IMR-90 (cell line): ENCODE results near the gene SMYD1. TPM values are rescaled to one million over a fixed set of nuclear protein-coding genes. Genes with fewer than 3 reads are reported as not detected.

Source experiments
- ATAC-seq: fragments of 200-7000 bp; cut with Tn5 transposase; 2 replicates; pipeline ENCODE4 v1.9.1; 2020; ENCODE audit warnings: low read depth, mild to moderate bottlenecking, moderate library complexity
- BruUV-seq: library from RNA; stranded (reverse); fragments of 400-500 nt; replicated peaks from 2 replicates; lab custom pipeline; 2021; lab: Mats Ljungman, UMichigan
- CTCF ChIA-PET: fragments of 300-600 bp; formaldehyde crosslinking; extraction: SDS; loops from one replicate; lab custom pipeline; 2021; ENCODE audit warnings: antibody characterized with exemption; lab: Yijun Ruan, JAX
- POLR2A ChIA-PET: fragments of 300-600 bp; sonication (Branson Sonifier 250); formaldehyde crosslinking; loops from one replicate; lab custom pipeline; 2022; ENCODE audit warnings: antibody characterized with exemption; ENCODE audit not compliant: unreplicated experiment; lab: Charles Lee
- DNase-seq: peaks from one replicate; pipeline ENCODE4 v3.0.0; 2013
- H2AFZ ChIP-seq: replicated peaks from 2 replicates; pipeline ENCODE3; 2013; ENCODE audit warnings: low read length, mild to moderate bottlenecking; ENCODE audit not compliant: poor library complexity
- H2AK5ac ChIP-seq: 2 replicates; pipeline ENCODE4 v1.6.1; 2013; ENCODE audit warnings: low read depth, low read length, inconsistent platforms
- H2AK9ac ChIP-seq: replicated peaks from 2 replicates; pipeline ENCODE3; 2013; ENCODE audit warnings: mild to moderate bottlenecking, low read depth, low read length, moderate library complexity; ENCODE audit not compliant: poor library complexity
- H2BK120ac ChIP-seq: 2 replicates; pipeline ENCODE4 v1.6.1; 2013; ENCODE audit warnings: low read depth, low read length, inconsistent platforms
- H2BK15ac ChIP-seq: 3 replicates; pipeline ENCODE4 v1.6.1; 2013; ENCODE audit warnings: low read depth, low read length, inconsistent platforms
- H2BK20ac ChIP-seq: 2 replicates; pipeline ENCODE4 v1.6.1; 2013; ENCODE audit warnings: low read depth, mild to moderate bottlenecking, inconsistent platforms, low read length, moderate library complexity
- H2BK5ac ChIP-seq: 2 replicates; pipeline ENCODE4 v1.6.1; 2013; ENCODE audit warnings: mild to moderate bottlenecking, low read depth, low read length, inconsistent platforms; ENCODE audit not compliant: poor library complexity, severe bottlenecking
- H3K14ac ChIP-seq: replicated peaks from 2 replicates; pipeline ENCODE4 v1.6.1; 2013; ENCODE audit warnings: low read depth, low read length, inconsistent platforms
- H3K18ac ChIP-seq: 2 replicates; pipeline ENCODE4 v1.6.1; 2013; ENCODE audit warnings: low read depth, low read length, control low read depth
- H3K23ac ChIP-seq: 2 replicates; pipeline ENCODE4 v1.6.1; 2013; ENCODE audit warnings: low read depth, low read length, inconsistent platforms
- H3K27ac ChIP-seq: 2 replicates; pipeline ENCODE4 v1.5.1; 2013; ENCODE audit warnings: mild to moderate bottlenecking, control low read depth, low read length; ENCODE audit not compliant: insufficient read depth
- H3K27me3 ChIP-seq: 2 replicates; pipeline ENCODE4 v1.6.1; 2013; ENCODE audit warnings: low read length; ENCODE audit not compliant: control insufficient read depth, insufficient read depth
- H3K36me3 ChIP-seq: 2 replicates; pipeline ENCODE4 v1.6.1; 2013; ENCODE audit warnings: low read length, mixed read lengths; ENCODE audit not compliant: control insufficient read depth, insufficient read depth
- H3K4ac ChIP-seq: 2 replicates; pipeline ENCODE4 v1.6.1; 2013; ENCODE audit warnings: low read depth, low read length, inconsistent platforms
- H3K4me1 ChIP-seq: 2 replicates; pipeline ENCODE4 v1.6.1; 2013; ENCODE audit warnings: low read length, mixed read lengths; ENCODE audit not compliant: control insufficient read depth, insufficient read depth
- H3K4me2 ChIP-seq: 2 replicates; pipeline ENCODE4 v1.6.1; 2013; ENCODE audit warnings: low read depth, mild to moderate bottlenecking, control low read depth, low read length, moderate library complexity
- H3K4me3 ChIP-seq: 2 replicates; pipeline ENCODE4 v1.5.1; 2013; ENCODE audit warnings: low read depth, mild to moderate bottlenecking, control low read depth, low read length, moderate library complexity; ENCODE audit not compliant: insufficient read depth
- H3K56ac ChIP-seq: 2 replicates; pipeline ENCODE4 v1.6.1; 2013; ENCODE audit warnings: low read length, inconsistent platforms; ENCODE audit not compliant: insufficient read depth; ENCODE audit errors: extremely low read depth
- H3K79me1 ChIP-seq, 2 experiments: 2 replicates each; pipeline ENCODE4 v1.6.1; 2013; ENCODE audit warnings: low read length in 2 of 2, inconsistent platforms in 1 of 2, low read depth in 1 of 2
- H3K9ac ChIP-seq: 2 replicates; pipeline ENCODE4 v1.6.1; 2013; ENCODE audit warnings: low read depth, low read length, control low read depth
- H3K9me1 ChIP-seq: 2 replicates; pipeline ENCODE4 v1.6.1; 2013; ENCODE audit warnings: low read length, inconsistent platforms; ENCODE audit not compliant: insufficient read depth
- H3K9me3 ChIP-seq: 2 replicates; pipeline ENCODE4 v1.6.1; 2013; ENCODE audit warnings: low read length; ENCODE audit not compliant: control insufficient read depth, insufficient read depth
- H4K20me1 ChIP-seq: 2 replicates; pipeline ENCODE4 v1.6.1; 2013; ENCODE audit warnings: low read length, inconsistent platforms; ENCODE audit not compliant: insufficient read depth
- H4K5ac ChIP-seq: 2 replicates; pipeline ENCODE4 v1.6.1; 2013; ENCODE audit warnings: mild to moderate bottlenecking, low read depth, low read length, control low read depth
- H4K8ac ChIP-seq, 2 experiments: 2 replicates each; pipeline ENCODE4 v1.6.1; 2013; ENCODE audit warnings: low read depth in 2 of 2, low read length in 2 of 2, control low read depth in 1 of 2, inconsistent platforms in 1 of 2
- H4K91ac ChIP-seq: 2 replicates; pipeline ENCODE4 v1.6.1; 2013; ENCODE audit warnings: low read depth, low read length, inconsistent platforms; ENCODE audit not compliant: insufficient read depth
- BHLHE40 ChIP-seq: fragments of 150-350 bp; IDR thresholded peaks from 2 replicates; pipeline ENCODE4 v1.6.1; 2016; ENCODE audit warnings: mild to moderate bottlenecking, low read depth, low read length
- CEBPB ChIP-seq: IDR thresholded peaks from 2 replicates; pipeline ENCODE4 v1.6.1; 2012; ENCODE audit warnings: low read depth, low read length, improper control_type of control experiment
- CHD1 ChIP-seq: IDR thresholded peaks from 2 replicates; pipeline ENCODE4 v1.6.1; 2012; ENCODE audit warnings: low read depth, low read length, improper control_type of control experiment
- FOS ChIP-seq: fragments of 150-350 bp; IDR thresholded peaks from 2 replicates; pipeline ENCODE4 v1.6.1; 2016; ENCODE audit warnings: low read depth, low read length
- MAFK ChIP-seq: IDR thresholded peaks from 2 replicates; pipeline ENCODE4 v1.6.1; 2012; ENCODE audit warnings: low read depth, low read length, improper control_type of control experiment
- MAZ ChIP-seq: IDR thresholded peaks from 2 replicates; pipeline ENCODE4 v1.6.1; 2012; ENCODE audit warnings: low read depth, mild to moderate bottlenecking, low read length, improper control_type of control experiment, moderate library complexity, borderline replicate concordance
- MXI1 ChIP-seq: IDR thresholded peaks from 2 replicates; pipeline ENCODE4 v1.6.1; 2012; ENCODE audit warnings: low read depth, mild to moderate bottlenecking, low read length, moderate library complexity, borderline replicate concordance
- POLR2A ChIP-seq: IDR thresholded peaks from 2 replicates; pipeline ENCODE4 v1.6.1; 2012; ENCODE audit warnings: mild to moderate bottlenecking, low read depth, low read length
- RAD21 ChIP-seq: IDR thresholded peaks from 2 replicates; pipeline ENCODE4 v1.6.1; 2012; ENCODE audit warnings: low read length, improper control_type of control experiment
- RCOR1 ChIP-seq: IDR thresholded peaks from 2 replicates; pipeline ENCODE4 v1.6.1; 2012; ENCODE audit warnings: mild to moderate bottlenecking, low read length, improper control_type of control experiment; ENCODE audit not compliant: insufficient replicate concordance
- RFX5 ChIP-seq: IDR thresholded peaks from 2 replicates; pipeline ENCODE4 v1.8.0; 2012; ENCODE audit warnings: low read depth, mild to moderate bottlenecking, low read length, moderate library complexity
- SMC3 ChIP-seq: fragments of 150-350 bp; IDR thresholded peaks from 2 replicates; pipeline ENCODE4 v1.6.1; 2016; ENCODE audit warnings: low read depth, mild to moderate bottlenecking, antibody characterized with exemption, low read length, moderate library complexity
- USF2 ChIP-seq: fragments of 150-350 bp; IDR thresholded peaks from 2 replicates; pipeline ENCODE4 v1.6.1; 2017; ENCODE audit warnings: mild to moderate bottlenecking, antibody characterized with exemption, low read length, low read depth
- WGBS, 2 experiments: methylation state at CpG; one replicate each; pipeline versions ENCODE4 v1.1.5 to v1.1.7; 2013; ENCODE audit warnings: missing lambda C conversion rate in 2 of 2; ENCODE audit not compliant: insufficient read length in 1 of 2; ENCODE audit errors: extremely low coverage in 2 of 2; 5-methylcytosine and 5-hydroxymethylcytosine counted together
- dilution Hi-C: fragments of 300-500 bp; cut with HindIII; formaldehyde crosslinking; loops from one replicate; pipeline ENCODE4 v1.14.3; 2018; ENCODE audit warnings: low sequenced_read_pairs; ENCODE audit not compliant: unreplicated experiment
- in situ Hi-C: fragments of 300-500 bp; cut with MboI; formaldehyde crosslinking; loops from 3 replicates; pipeline ENCODE4 v1.14.3; 2019; ENCODE audit warnings: low sequenced_read_pairs, inconsistent platforms, mixed read lengths
- intact Hi-C: fragments of 100-400 bp; cut with micrococcal nuclease; formaldehyde crosslinking; loops from 2 replicates; pipeline ENCODE4 v1.10.0; 2022
- polyA plus RNA-seq, 3 experiments: library from polyadenylated mRNA; depleted of rRNA; stranded (reverse); fragments of >200 nt; gene quantifications; 2 replicates each; pipeline ENCODE4 v1.2.3, GENCODE V29; 2012; ENCODE audit warnings: low replicate concordance in 1 of 3
- total RNA-seq: library from RNA; depleted of rRNA; stranded (reverse); fragments of >200 nt; gene quantifications from 2 replicates; pipeline ENCODE4 v1.2.3, GENCODE V29; 2012

SMYD1 gene
- total and polyA plus RNA-seq, 2 of the 4 experiments (the other 2 are of a cell fraction) = not detected

DNA sequence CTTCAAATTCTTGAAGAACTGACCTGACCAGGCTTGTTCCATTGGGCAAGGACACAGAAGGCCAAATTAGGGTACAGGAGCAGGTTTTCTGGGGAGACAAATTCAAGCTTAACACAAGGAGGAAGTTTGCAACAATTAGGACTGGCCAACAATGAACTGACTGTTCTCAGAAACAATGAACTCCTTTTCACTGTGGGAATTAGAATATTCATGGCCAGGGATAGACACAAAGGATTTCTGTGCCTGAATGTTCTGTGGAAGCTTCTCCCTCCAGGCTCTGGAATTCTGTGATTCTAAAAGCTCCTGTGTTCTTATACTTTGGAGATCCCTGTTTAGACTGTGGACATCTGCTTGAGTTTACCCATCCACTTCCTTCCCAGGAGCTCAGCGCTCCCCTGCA is 15.2 kb downstream of the SMYD1 start:
- intact Hi-C loops = no loop called here
- no peak overlapping the region for H4K5ac ChIP-seq
- H3K4me3 ChIP-seq = no peak overlapping the region
- no peak overlapping the region for H3K9ac ChIP-seq
- H4K8ac ChIP-seq = no peak overlapping the region
- H2BK5ac ChIP-seq = no peak overlapping the region
- H2AK5ac ChIP-seq = no peak overlapping the region
- H3K4me2 ChIP-seq = no peak overlapping the region
- no peak overlapping the region for H2AK9ac ChIP-seq
- DNase-seq (no peak), ATAC-seq (no peak)
- no peak overlapping the region for H3K18ac ChIP-seq
- H2BK15ac ChIP-seq = no peak overlapping the region
- H3K79me1 ChIP-seq = no peaks in the 10 kb centered on the region
- POLR2A ChIA-PET = no interaction called here
- H3K4ac ChIP-seq = no peak overlapping the region
- WGBS, 2 experiments = no CpG with 5 or more reads among the region's 1 CpG
- dilution Hi-C loops = no loop called here
- no TSS peak for BruUV-seq
- H3K9me3 ChIP-seq = no peaks in the 10 kb centered on the region
- H3K36me3 ChIP-seq = no peaks in the 10 kb centered on the region
- H2AFZ ChIP-seq = no peak overlapping the region
- CTCF ChIA-PET = no interaction called here
- H3K27ac ChIP-seq = no peak overlapping the region
- no peak overlapping the region for H3K23ac ChIP-seq
- peaks cover 21% of the 10 kb centered on the region for H3K27me3 ChIP-seq
- H2BK120ac ChIP-seq = no peak overlapping the region
- H3K56ac ChIP-seq = no peak overlapping the region
- H4K91ac ChIP-seq = no peak overlapping the region
- no peak overlapping the region for H3K14ac ChIP-seq
- H3K9me1 ChIP-seq = no peaks in the 10 kb centered on the region
- TF ChIP-seq MAZ (no peak), SMC3 (no peak), CHD1 (no peak), USF2 (no peak), MAFK (no peak), BHLHE40 (no peak), POLR2A (no peak), MXI1 (no peak), RAD21 (no peak), RFX5 (no peak), CEBPB (no peak), FOS (no peak), RCOR1 (no peak)
- H4K20me1 ChIP-seq = no peaks in the 10 kb centered on the region
- no peaks in the 10 kb centered on the region for H3K4me1 ChIP-seq
- in situ Hi-C loops = no loop called here
- no peak overlapping the region for H2BK20ac ChIP-seq
